ENCODE data around the gene DTWD1. TPM values are rescaled to one million over a fixed set of nuclear protein-coding genes. Genes with fewer than 3 reads are reported as not detected.

Gene DTWD1
- total and polyA plus RNA-seq, 2 of the 13 experiments (the other 11 are each of a cell fraction or from before 2014, with no cell fraction given): 12.7 to 18.3 TPM

GRCh38 chr15:49620658-49621368, at the start of gene DTWD1, which contains the start of gene FAM227B (continued):
- TF ChIP-seq, protein P1, sequence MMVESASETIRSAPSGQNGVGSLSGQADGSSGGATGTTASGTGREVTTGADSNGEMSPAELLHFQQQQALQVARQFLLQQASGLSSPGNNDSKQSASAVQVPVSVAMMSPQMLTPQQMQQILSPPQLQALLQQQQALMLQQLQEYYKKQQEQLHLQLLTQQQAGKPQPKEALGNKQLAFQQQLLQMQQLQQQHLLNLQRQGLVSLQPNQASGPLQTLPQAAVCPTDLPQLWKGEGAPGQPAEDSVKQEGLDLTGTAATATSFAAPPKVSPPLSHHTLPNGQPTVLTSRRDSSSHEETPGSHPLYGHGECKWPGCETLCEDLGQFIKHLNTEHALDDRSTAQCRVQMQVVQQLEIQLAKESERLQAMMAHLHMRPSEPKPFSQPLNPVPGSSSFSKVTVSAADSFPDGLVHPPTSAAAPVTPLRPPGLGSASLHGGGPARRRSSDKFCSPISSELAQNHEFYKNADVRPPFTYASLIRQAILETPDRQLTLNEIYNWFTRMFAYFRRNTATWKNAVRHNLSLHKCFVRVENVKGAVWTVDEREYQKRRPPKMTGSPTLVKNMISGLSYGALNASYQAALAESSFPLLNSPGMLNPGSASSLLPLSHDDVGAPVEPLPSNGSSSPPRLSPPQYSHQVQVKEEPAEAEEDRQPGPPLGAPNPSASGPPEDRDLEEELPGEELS (CRISPR knock-in tag; IDR thresholded peaks at IDR 0.05): peak; percentile 80
- TF ChIP-seq BRD4 (CRISPR knock-in tag; IDR thresholded peaks at IDR 0.05) (peak; percentile 98), HHEX (CRISPR knock-in tag; IDR thresholded peaks at IDR 0.05) (no peak), ZNF576 (CRISPR knock-in tag; IDR thresholded peaks at IDR 0.05) (0 out of 2 replicates have a peak, but pooled peaks have one; percentile 44), IKZF1 (IDR thresholded peaks at IDR 0.05) (no peak), CEBPB (IDR thresholded peaks at IDR 0.05; ENCODE audit: borderline replicate concordance, low read depth, low read length) (peak; percentile 95), ZNF451 (CRISPR knock-in tag; IDR thresholded peaks at IDR 0.05) (peak; percentile 95; the same call in 1 of the 2 replicates), ZNF335 (CRISPR knock-in tag; IDR thresholded peaks at IDR 0.05) (peak; percentile 94; the same call in 1 of the 2 replicates), ZNF737 (CRISPR knock-in tag; IDR thresholded peaks at IDR 0.05; ENCODE audit: borderline replicate concordance) (peak; percentile 82), ASH2L (IDR thresholded peaks at IDR 0.05; ENCODE audit: insufficient read length, low read depth, low read length) (peak; percentile 100), ZNF780A (CRISPR knock-in tag; IDR thresholded peaks at IDR 0.05) (peak; percentile 69; the same call in 1 of the 2 replicates), FOSL1 (CRISPR knock-in tag; IDR thresholded peaks at IDR 0.05; ENCODE audit: borderline replicate concordance) (no peak), RELA (CRISPR knock-in tag; IDR thresholded peaks at IDR 0.05) (no peak), ZNF781 (CRISPR knock-in tag; IDR thresholded peaks at IDR 0.05; ENCODE audit: borderline replicate concordance, not compliant biosample characterization) (peak; percentile 93), ZNF143 (CRISPR knock-in tag; IDR thresholded peaks at IDR 0.05) (peak; percentile 75), BRCA1 (CRISPR knock-in tag; IDR thresholded peaks at IDR 0.05) (peak; percentile 97), IRX3 (CRISPR knock-in tag; IDR thresholded peaks at IDR 0.05; ENCODE audit: borderline replicate concordance, low read depth) (peak; percentile 63; the same call in 1 of the 2 replicates), SKI (IDR thresholded peaks at IDR 0.05; ENCODE audit: partially characterized antibody) (peak; percentile 81), ZNF136 (CRISPR knock-in tag; IDR thresholded peaks at IDR 0.05; ENCODE audit: low read depth) (peak; percentile 99), ZNF350 (CRISPR knock-in tag; IDR thresholded peaks at IDR 0.05; ENCODE audit: borderline replicate concordance, low read depth) (peak; percentile 99), ZNF709 (CRISPR knock-in tag; IDR thresholded peaks at IDR 0.05) (peak; percentile 95), PHF8 (CRISPR knock-in tag; IDR thresholded peaks at IDR 0.05) (peak; percentile 97)
- TF ChIP-seq, protein P2, sequence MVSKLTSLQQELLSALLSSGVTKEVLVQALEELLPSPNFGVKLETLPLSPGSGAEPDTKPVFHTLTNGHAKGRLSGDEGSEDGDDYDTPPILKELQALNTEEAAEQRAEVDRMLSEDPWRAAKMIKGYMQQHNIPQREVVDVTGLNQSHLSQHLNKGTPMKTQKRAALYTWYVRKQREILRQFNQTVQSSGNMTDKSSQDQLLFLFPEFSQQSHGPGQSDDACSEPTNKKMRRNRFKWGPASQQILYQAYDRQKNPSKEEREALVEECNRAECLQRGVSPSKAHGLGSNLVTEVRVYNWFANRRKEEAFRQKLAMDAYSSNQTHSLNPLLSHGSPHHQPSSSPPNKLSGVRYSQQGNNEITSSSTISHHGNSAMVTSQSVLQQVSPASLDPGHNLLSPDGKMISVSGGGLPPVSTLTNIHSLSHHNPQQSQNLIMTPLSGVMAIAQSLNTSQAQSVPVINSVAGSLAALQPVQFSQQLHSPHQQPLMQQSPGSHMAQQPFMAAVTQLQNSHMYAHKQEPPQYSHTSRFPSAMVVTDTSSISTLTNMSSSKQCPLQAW (CRISPR knock-in tag; IDR thresholded peaks at IDR 0.05): peak; percentile 93
- TF ChIP-seq, protein P3, sequence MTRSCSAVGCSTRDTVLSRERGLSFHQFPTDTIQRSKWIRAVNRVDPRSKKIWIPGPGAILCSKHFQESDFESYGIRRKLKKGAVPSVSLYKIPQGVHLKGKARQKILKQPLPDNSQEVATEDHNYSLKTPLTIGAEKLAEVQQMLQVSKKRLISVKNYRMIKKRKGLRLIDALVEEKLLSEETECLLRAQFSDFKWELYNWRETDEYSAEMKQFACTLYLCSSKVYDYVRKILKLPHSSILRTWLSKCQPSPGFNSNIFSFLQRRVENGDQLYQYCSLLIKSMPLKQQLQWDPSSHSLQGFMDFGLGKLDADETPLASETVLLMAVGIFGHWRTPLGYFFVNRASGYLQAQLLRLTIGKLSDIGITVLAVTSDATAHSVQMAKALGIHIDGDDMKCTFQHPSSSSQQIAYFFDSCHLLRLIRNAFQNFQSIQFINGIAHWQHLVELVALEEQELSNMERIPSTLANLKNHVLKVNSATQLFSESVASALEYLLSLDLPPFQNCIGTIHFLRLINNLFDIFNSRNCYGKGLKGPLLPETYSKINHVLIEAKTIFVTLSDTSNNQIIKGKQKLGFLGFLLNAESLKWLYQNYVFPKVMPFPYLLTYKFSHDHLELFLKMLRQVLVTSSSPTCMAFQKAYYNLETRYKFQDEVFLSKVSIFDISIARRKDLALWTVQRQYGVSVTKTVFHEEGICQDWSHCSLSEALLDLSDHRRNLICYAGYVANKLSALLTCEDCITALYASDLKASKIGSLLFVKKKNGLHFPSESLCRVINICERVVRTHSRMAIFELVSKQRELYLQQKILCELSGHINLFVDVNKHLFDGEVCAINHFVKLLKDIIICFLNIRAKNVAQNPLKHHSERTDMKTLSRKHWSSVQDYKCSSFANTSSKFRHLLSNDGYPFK (CRISPR knock-in tag; IDR thresholded peaks at IDR 0.05; ENCODE audit: borderline replicate concordance): peak; percentile 83; the same call in 1 of the 2 replicates

Data from HepG2 (cell line).